A673 (cell line): ENCODE measurements around the gene ERFL. TPM values are rescaled to one million over a fixed set of nuclear protein-coding genes. Genes with fewer than 3 reads are reported as not detected.

Experiments used
- BruUV-seq: library from RNA; stranded (reverse); fragments of 400-500 nt; replicated peaks from 2 replicates; lab custom pipeline; 2021; lab: Mats Ljungman, UMichigan
- CTCF ChIA-PET: fragments of 300-600 bp; sonication (Branson Sonifier 250); formaldehyde crosslinking; loops from one replicate; lab custom pipeline; 2022; ENCODE audit warnings: antibody characterized with exemption; lab: Charles Lee
- POLR2A ChIA-PET: fragments of 300-600 bp; sonication (Branson Sonifier 250); formaldehyde crosslinking; loops from one replicate; lab custom pipeline; 2022; ENCODE audit warnings: antibody characterized with exemption; ENCODE audit not compliant: low non-redundant PET; lab: Charles Lee
- DNase-seq: peaks from one replicate; pipeline ENCODE4 v3.0.0-alpha.2; 2015; ENCODE audit warnings: low spot score
- H3K27ac ChIP-seq: fragments of 200-600 bp; sonication (generic); 2 replicates; pipeline ENCODE4 v1.5.1; 2016; ENCODE audit warnings: mixed run types, low read depth, mild to moderate bottlenecking, mixed read lengths, antibody characterized with exemption, low read length; ENCODE audit not compliant: poor library complexity, severe bottlenecking
- H3K27me3 ChIP-seq: fragments of 200-600 bp; sonication (generic); replicated peaks from 2 replicates; pipeline ENCODE4 v1.6.1; 2017; ENCODE audit warnings: mixed run types, low read depth, mild to moderate bottlenecking, mixed read lengths, antibody characterized with exemption, low read length; ENCODE audit not compliant: insufficient read depth, poor library complexity
- H3K36me3 ChIP-seq: fragments of 200-600 bp; sonication (generic); 2 replicates; pipeline ENCODE4 v1.6.1; 2016; ENCODE audit warnings: mixed run types, mild to moderate bottlenecking, mixed read lengths, antibody characterized with exemption, low read length; ENCODE audit not compliant: insufficient read depth, poor library complexity, severe bottlenecking
- H3K4me1 ChIP-seq: fragments of 200-600 bp; sonication (generic); 2 replicates; pipeline ENCODE4 v1.6.1; 2017; ENCODE audit warnings: mixed run types, mild to moderate bottlenecking, mixed read lengths, antibody characterized with exemption, low read length; ENCODE audit not compliant: insufficient read depth, poor library complexity, severe bottlenecking
- H3K4me3 ChIP-seq: fragments of 200-600 bp; sonication (generic); 2 replicates; pipeline ENCODE4 v1.5.1; 2016; ENCODE audit warnings: low read depth, mixed run types, mild to moderate bottlenecking, mixed read lengths, low read length; ENCODE audit not compliant: poor library complexity, severe bottlenecking
- H3K9me3 ChIP-seq: fragments of 200-600 bp; sonication (generic); 2 replicates; pipeline ENCODE4 v1.6.1; 2016; ENCODE audit warnings: mixed run types, low read depth, mild to moderate bottlenecking, mixed read lengths, antibody characterized with exemption, low read length; ENCODE audit not compliant: poor library complexity, severe bottlenecking
- EZH2 ChIP-seq: fragments of 200-600 bp; sonication (generic); IDR thresholded peaks from 2 replicates; pipeline ENCODE4 v1.6.1; 2017; ENCODE audit warnings: borderline replicate concordance, low read depth, mild to moderate bottlenecking, mixed read lengths, antibody characterized with exemption, low read length; ENCODE audit not compliant: poor library complexity, severe bottlenecking
- intact Hi-C: fragments of 100-400 bp; cut with micrococcal nuclease; formaldehyde crosslinking; loops from one replicate; pipeline ENCODE4 v1.10.0; 2022; ENCODE audit not compliant: unreplicated experiment
- total RNA-seq: library from RNA; stranded (reverse); gene quantifications from 2 replicates; pipeline ENCODE4 v1.2.3, GENCODE V29; 2021
- TF ChIP-seq, protein P1 (sequence below): fragments of 300-800, 200-600 bp; sonication (generic); conservative IDR thresholded peaks from 2 replicates; pipeline ENCODE4 v1.5.1; 2017; ENCODE audit warnings: low read depth, mild to moderate bottlenecking, antibody characterized with exemption, low read length, moderate library complexity, mixed read lengths

ERFL gene
- total RNA-seq, 1 experiment from 2014 or later, result 0.95 TPM

DNA sequence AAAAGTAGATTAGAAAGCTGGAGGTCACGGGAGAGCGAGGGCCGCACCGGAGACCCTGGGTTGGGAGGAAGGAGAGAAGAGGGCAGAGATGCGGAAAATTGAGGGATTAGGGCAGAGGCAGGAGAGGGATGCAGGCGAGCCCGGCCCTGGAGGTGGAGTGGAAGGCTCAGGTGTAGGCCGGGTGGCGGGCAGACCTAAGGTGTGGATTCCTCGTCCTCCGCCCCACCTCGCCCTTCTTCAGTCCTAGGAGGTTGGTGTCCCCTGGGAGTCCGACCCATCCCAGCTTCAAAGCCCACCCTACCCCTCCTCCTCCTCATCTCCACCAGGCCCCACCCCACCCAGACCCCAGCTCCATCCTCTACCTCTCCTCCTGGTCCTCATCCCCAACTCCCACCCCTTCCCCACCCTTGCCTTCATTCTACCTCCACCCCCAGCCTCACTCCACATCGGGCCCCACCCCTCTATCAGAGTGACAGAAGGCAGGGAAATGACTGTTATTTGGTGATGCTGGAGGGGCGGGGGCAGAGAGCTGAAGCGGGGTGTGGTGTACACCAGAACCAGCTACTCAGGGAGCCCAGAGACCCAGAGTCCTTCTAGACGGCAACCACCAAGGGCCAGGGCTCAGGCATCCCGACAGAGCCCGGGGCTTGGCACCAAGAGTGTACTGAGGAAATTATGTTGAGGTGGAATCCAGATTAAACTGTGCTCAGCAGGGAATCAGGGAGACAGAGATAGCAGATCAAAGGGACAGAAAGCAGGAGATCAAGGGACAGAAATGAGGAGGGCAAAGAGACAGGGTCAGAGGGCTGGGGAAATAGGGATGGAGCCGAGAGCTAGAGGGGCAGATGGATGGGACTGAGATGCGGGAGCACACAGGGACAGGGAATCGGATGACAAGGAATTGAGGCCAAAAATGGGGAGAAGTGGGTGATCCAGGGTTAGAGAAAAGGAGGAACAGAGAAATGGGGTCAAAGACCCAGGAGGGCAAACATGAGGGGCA, 6.4 kb downstream of the ERFL start:
- H3K4me3 ChIP-seq, result no peak overlapping the region
- H3K9me3 ChIP-seq, result no peaks in the 10 kb centered on the region
- H3K36me3 ChIP-seq, result no peaks in the 10 kb centered on the region
- no TSS peak for BruUV-seq
- H3K4me1 ChIP-seq, result peaks cover 4% of the 10 kb centered on the region
- POLR2A ChIA-PET, result no interaction called here
- CTCF ChIA-PET, result no interaction called here
- TF ChIP-seq, protein P1, sequence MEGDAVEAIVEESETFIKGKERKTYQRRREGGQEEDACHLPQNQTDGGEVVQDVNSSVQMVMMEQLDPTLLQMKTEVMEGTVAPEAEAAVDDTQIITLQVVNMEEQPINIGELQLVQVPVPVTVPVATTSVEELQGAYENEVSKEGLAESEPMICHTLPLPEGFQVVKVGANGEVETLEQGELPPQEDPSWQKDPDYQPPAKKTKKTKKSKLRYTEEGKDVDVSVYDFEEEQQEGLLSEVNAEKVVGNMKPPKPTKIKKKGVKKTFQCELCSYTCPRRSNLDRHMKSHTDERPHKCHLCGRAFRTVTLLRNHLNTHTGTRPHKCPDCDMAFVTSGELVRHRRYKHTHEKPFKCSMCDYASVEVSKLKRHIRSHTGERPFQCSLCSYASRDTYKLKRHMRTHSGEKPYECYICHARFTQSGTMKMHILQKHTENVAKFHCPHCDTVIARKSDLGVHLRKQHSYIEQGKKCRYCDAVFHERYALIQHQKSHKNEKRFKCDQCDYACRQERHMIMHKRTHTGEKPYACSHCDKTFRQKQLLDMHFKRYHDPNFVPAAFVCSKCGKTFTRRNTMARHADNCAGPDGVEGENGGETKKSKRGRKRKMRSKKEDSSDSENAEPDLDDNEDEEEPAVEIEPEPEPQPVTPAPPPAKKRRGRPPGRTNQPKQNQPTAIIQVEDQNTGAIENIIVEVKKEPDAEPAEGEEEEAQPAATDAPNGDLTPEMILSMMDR, result no peak
- TF ChIP-seq EZH2, result no peak
- H3K27ac ChIP-seq, result no peak overlapping the region
- intact Hi-C loops, result no loop called here
- H3K27me3 ChIP-seq, result no peaks in the 10 kb centered on the region
- DNase-seq, result no peak

DNA sequence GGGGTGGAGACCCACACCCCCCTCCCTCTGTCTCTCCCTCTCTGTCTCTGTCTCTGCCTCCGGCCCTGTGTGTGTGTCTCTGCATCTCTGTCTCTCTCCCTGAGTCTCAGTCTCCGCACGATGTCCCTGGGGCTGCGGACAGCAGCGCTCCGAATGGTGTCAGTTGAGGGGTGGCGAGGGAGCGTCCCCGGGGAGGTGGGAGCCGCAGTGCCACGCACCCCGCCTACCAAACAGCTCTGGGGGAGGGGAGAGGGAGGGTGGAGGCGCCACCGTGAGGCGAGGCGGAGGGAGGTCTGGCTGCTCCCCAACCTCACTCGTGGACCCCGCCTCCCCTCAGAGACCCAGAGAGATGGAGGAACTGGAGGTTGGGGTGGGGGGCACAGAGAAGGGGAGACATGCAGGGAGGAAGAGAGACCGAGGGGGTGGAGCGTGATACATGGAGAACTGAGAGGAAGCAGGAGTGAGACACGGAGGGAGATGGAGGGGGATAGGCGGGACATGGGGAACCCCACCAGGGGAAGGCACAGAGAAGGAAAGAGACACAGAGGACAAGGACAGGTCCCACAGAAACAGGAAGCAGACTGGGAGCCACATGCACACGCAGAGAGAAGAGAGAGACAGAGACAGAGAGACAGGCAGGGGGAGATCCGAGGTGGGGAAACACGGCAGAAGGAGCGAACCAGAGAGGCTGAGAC, 7.2 kb downstream of the ERFL start:
- ChIA-PET CTCF (no interaction called here), POLR2A (no interaction called here)
- Histone ChIP-seq H3K9me3 (no peaks in the 10 kb centered on the region), H3K4me1 (peaks cover 4% of the 10 kb centered on the region), H3K4me3 (no peak overlapping the region), H3K27me3 (peaks cover 7% of the 10 kb centered on the region), H3K27ac (no peak overlapping the region), H3K36me3 (no peaks in the 10 kb centered on the region)
- BruUV-seq, result no TSS peak
- TF ChIP-seq, protein P1, result 0 out of 2 replicates have a peak, but pooled peaks have one; percentile 20
- no peak for TF ChIP-seq EZH2
- intact Hi-C loops, result no loop called here
- no peak for DNase-seq

DNA sequence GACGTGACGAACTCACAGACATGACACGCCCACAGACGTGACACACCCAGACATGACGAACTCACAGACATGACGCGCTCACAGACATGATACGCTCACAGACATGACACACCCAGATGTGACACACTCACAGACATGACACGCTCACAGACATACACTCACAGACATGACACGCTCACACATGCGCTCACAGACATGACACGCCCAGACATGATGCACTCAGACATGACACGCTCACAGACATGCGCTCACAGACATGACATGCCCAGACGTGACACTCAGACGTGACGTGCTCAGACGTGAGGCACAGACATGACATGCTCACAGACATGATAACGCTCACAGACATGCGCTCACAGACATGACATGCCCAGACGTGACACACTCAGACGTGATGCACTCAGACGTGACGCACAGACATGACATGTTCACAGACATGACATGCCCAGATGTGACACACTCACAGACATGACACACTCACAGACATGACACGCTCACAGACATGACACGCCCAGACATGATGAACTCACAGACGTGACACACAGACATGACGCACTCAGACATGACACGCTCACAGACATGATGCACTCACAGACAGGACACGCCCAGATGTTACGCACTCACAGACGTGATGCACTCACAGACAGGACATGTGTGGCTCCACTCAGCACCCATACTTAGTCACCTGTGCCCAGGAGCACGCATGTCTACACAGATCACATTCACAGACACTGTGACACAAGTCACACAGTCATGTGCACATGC, 8.1 kb downstream of the ERFL start:
- no TSS peak for BruUV-seq
- Histone ChIP-seq H3K4me3 (no peak overlapping the region), H3K9me3 (no peaks in the 10 kb centered on the region), H3K36me3 (no peaks in the 10 kb centered on the region), H3K27ac (no peak overlapping the region), H3K4me1 (peaks cover 4% of the 10 kb centered on the region), H3K27me3 (peaks cover 16% of the 10 kb centered on the region)
- no peak for TF ChIP-seq EZH2
- TF ChIP-seq, protein P1, result no peak
- no peak for DNase-seq
- ChIA-PET CTCF (no interaction called here), POLR2A (no interaction called here)
- intact Hi-C loops, result no loop called here
